Upper lobe of left lung (tissue), 4 donors: Measurements from ENCODE around the gene CDHR2.

Experiments used
- CTCF ChIP-seq, 6 experiments: fragments of 450-650 bp in 4 of 6; fragments of 200-600 bp in 2 of 6; sonication (generic) in 2 of 6; IDR thresholded peaks; one replicate each; pipeline ENCODE4 v1.5.1; 2016 to 2019; ENCODE audit warnings: antibody characterized with exemption in 6 of 6
- EP300 ChIP-seq, 4 donors: sonication (generic); formaldehyde crosslinking; IDR thresholded peaks; one replicate each; pipeline ENCODE4 v1.5.1; 2017; ENCODE audit warnings: antibody characterized with exemption in 4 of 4, control low read depth in 2 of 4
- POLR2A ChIP-seq, 4 donors: fragments of 450-650 bp; IDR thresholded peaks; one replicate each; pipeline ENCODE4 v1.5.1; 2016 to 2017; ENCODE audit warnings: antibody characterized with exemption in 4 of 4, mild to moderate bottlenecking in 2 of 4
- POLR2AphosphoS5 ChIP-seq, 2 donors: sonication (generic); formaldehyde crosslinking; IDR thresholded peaks; one replicate each; pipeline ENCODE4 v1.5.1; 2017; ENCODE audit warnings: antibody characterized with exemption in 2 of 2

- TF ChIP-seq CTCF (IDR thresholded peaks at IDR 0.05), result no peak
- TF ChIP-seq POLR2A (IDR thresholded peaks at IDR 0.05), result no peak
- TF ChIP-seq EP300 (IDR thresholded peaks at IDR 0.05), result no peak
- TF ChIP-seq POLR2AphosphoS5 (IDR thresholded peaks at IDR 0.05), result no peak
Measured at GRCh38 chr5:176610435-176610773, 61.3 kb downstream of the CDHR2 start.
